Endometrial microvascular endothelial cells (primary cell): ENCODE data around the gene LMF2. TPM values are rescaled to one million over a fixed set of nuclear protein-coding genes. Genes with fewer than 3 reads are reported as not detected.

Experiments
- in situ Hi-C: cut with HindIII; loops from 2 replicates; pipeline ENCODE4 v1.10.0; 2017; ENCODE audit warnings: low sequenced_read_pairs, low pct_unique_long_range_greater_than_20kb; ENCODE audit errors: inconsistent ontology term
- total RNA-seq: library from RNA; depleted of rRNA; stranded (reverse); fragments of >200 nt; gene quantifications from one replicate; pipeline ENCODE4 v1.2.3, GENCODE V29; 2015; ENCODE audit errors: inconsistent ontology term

Gene LMF2
- total RNA-seq, 1 donor from 2014 or later: 73.8 TPM

GRCh38 chr22:50471197-50471847 is 36.2 kb downstream of the LMF2 start:
- in situ Hi-C loops: no loop called here

DNA sequence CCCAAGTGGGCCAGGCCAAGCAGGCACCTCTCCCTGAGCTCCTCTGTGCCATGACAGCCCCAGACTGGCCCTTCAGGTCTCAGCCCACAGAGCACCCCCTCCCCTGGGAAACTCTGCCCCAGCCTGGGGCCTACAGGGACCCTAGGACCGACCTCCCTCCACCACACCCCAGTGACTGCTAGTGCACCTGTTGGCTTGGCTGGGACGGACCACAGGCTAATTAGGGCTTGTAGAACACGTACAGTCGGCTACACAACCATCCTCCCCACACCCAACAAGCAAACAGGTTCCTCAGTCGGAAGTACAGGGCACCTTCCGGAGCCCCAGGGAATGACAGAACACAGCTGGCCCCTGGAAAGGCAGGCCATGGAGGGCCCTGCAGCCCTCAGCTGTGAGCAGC is 37.0 kb downstream of the LMF2 start:
- in situ Hi-C loops: no loop called here

DNA sequence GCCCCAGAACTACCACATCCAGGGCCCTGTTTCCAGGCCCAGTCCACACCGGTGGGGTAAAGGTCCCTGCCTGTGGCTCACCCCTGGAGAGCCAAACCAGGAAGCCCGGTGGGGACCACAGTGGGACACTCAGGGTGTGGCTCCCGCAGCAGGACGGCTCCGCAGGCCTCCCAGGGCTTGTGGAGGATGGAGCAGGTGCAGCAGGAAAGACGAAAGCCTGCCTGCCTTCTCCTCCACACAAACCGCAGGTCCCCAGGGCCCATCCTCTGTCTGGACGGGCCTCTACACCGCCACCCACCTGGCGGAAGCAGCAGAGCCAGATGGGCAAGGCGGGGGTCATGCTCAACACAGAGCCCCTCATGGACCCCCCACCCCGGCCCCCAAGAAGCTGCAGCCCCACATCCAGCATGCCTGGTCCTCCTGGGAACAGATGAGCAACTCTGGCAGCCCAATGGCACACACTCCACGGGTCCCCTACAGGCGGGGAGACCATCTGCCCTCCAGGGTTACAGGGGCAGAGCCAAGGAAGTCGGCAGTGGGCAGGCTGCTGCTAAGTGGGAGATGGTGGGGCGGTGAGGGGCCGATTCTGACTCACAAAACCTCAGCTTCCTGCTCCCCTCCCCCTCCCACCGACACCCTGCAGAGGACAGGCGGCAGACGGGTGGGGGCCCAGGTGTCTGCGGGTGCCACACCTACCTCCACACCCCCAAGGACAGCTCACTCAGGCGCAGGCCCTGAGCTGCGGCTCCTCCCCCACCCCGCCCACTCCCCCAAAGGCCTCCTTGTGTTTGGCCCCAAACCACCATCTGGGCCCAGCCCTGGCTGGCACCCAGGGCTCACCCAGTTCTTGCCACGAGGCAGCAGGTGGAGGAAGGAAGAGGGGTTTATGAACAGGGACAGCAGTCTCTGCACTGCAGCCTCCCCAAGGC is 37.9 kb downstream of the LMF2 start:
- in situ Hi-C loops: no loop called here

DNA sequence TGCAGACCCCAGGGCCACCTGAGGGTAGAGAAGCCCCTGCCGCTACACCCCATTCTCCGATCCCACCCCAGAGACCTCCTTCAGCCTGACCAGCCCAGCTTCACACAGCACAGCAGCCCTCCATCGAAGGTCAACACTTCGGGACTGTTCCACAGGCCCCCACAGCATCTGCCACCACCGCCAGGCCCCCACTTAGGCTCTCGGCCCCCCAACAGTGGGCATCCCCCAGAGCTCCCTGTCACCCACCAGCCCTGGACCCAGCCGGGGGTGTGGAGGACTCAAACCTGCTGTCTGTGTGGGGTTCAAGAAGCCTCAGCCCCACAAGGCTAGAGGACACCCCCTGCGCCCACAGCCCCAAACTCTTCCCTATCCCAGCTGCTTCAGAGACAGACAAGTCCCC is 38.9 kb downstream of the LMF2 start:
- in situ Hi-C loops: no loop called here

DNA sequence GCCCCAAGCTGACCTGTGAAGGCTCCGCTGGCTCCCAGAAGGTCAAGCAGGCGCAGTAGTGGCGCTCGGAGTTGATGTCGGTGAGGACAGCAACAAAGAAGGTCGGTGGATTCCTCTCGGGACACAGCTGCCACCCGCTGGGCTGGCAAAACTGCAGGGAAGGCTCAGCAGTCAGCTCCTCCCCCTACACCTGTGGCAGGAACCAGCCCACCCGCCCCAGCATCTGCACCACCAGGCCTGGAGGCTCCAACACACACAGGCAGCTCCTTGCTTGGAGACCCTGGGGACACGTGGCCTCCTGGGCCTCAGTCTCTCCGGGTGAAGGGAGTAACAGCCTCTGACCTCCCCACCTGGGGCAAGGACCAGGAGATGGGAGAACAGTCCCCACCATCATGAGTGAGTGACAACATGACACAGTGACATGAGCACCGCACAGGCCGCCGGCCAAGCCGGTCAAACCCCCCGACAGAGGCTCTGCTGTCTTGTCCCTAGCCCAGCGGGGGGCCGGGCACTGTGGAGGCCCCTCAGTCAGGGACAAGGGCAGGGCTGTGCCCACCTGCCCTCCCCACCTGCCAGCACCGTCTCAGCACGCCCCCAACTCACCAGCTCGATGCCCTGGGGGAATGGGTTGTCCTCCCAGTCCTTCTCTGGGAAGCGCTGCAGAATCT is 39.6 kb downstream of the LMF2 start:
- in situ Hi-C loops: no loop called here

GRCh38 chr22:50467341-50467740 is 40.2 kb downstream of the LMF2 start:
- in situ Hi-C loops: no loop called here

DNA sequence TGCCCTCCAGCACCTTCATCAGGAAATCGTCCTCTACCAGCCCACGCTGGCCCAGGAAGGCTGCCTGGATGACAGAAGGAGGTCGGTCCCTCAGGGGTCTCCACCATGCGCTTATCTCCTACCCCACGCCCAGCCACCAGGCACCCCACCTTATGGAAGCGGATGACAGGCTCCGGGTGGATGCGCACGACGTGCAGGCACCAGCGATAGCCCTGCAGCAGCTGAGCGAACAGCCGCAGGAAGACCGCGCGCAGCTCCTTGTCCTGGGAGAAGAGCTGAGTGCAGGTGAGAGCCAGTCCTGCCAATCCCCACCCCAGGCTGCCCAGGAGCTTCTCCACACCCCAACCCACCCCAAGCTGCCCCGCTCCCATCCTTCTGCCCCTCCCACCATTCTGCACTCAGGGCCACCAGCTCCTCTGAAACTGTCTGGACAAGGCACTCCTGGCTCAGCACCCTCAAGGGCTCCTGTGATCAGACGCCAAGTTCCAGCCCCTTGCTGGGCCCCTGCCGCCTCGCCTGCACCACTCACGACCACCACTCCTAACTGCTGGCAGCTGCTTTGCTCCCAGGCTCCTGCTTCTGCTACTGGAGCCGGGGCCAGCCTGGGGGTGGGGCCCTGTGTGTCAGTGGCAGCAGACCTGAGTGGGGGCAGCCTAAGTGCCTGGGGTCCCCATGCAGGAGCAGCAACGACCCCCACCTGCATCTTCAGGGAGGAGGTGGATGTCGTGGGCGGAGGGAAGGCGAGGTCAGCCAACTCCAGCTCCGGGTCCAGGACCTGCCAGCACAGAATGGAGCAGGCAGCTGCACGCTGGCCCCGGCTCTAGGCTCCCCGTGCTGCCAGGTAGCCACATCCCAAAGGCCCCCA is 42.2 kb downstream of the LMF2 start:
- in situ Hi-C loops: no loop called here

DNA sequence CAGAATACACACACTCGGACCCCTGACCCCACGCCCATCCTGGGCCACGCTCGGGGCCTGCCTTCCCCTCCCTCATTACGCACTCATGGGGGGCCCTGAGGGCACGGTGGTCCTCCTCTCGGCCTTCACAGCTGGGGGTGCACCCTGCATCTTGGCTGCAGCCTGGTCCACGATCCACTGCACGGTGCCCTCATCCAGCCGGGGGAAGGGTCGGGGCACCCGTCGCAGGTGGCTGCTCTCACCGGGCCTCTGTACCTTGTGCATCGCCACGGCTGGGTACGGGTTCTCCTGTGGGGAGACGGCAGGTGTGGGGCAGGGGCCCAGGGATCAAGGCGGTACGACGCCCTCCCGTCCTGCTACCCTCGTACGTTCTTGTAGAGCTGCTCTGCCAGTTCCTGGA is 43.1 kb downstream of the LMF2 start:
- in situ Hi-C loops: no loop called here

- in situ Hi-C loops: no loop called here
Observed at GRCh38 chr22:50463188-50463900, 44.2 kb downstream of the LMF2 start.

DNA sequence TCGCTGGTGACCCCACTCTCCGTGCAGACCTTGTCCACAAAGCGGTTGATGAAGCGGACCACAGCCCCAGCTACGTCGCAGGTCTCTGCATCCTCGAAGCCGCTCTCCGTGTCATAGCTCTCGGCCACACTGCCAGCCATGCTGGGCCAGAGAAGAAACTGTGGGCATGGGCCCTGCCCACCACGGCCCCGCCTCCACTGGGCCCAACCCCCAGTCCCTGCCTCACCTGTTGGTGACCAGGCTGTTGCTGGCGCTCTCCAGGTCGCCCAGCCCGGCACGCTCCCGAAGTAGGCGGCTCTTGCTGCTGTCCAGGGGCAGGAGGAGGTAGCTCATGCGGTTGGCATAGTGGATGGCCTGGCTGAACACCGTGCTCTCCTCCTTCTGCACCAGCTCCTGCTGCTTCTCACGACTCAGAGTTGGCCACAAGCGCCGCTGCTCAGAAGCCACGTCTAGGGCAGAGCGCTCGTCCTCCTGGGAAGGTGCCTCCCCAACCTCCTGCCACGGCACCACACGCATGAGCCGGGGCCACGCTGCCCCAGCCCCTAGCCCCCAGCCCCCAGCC is 45.4 kb downstream of the LMF2 start:
- in situ Hi-C loops: no loop called here

GRCh38 chr22:50461536-50461935 is 46.0 kb downstream of the LMF2 start:
- in situ Hi-C loops: no loop called here

DNA sequence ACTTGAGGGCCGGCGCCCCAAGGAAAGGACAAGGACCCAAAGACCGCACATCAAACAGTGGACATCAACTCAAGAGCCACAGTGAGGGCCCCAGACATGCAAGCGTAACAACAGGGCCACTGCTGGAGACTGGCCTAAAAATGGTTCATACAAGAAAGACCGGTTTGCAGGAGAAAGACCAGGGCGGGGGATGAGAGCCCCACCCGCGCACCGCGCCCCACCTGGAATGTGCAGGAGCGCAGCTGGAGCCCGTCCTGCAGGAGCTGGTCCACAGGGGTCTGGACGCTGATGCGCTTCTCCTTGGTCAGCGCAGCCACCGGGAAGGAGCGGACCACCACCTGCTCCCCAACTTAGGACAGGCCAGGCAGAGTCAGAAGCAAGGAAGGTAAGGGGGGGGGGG is 46.6 kb downstream of the LMF2 start:
- in situ Hi-C loops: no loop called here

DNA sequence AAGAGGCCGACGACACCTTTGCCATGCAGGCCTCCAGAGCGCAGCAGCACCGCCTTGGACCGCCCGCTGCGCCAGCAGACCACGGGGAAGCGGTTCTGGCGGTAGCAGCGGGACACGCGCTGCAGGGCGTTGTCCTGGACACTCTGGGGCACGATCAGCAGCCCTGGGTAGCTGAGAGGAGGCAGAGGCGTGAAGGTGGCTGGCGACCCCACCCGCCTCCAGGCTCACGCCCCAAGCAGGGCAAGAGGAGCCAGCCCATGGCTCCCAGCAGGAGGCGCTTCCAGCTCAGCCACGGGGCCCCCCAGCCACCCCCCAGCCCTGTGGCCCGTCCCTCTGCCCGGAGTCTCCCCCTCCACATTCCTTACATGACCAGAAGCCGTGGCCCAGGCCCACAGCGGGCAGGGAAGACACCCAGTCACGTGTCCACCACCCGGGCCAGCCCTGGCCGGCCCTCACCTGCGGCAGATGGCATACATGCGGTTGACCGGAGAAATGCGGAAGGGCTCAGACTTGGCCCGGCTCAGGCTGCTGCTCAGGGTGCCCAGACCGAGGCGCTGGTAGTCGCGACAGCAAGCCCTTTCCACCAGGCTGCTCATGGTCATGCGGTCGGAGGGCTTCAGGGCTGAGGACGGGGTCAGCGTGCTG is 47.9 kb downstream of the LMF2 start:
- in situ Hi-C loops: no loop called here

DNA sequence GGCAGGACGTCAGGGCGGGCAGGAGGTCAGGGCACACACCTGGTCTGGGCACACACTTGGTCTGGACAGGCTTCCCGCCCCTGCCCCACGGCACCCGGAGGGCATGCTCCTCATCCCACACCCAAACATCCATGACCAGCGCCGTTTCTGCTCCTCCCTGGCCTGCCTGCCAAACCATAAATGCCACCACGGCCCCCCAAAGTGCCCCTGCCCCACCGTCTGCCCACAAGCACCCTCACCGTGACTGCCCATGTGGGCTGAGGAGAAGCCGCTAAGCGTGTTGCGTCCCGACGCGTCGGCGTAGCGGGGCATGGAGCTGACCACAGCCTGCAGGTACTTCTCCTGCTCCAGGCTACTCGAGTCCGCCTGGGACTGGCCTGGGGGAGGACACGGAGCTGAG is 48.5 kb downstream of the LMF2 start:
- in situ Hi-C loops: no loop called here

DNA sequence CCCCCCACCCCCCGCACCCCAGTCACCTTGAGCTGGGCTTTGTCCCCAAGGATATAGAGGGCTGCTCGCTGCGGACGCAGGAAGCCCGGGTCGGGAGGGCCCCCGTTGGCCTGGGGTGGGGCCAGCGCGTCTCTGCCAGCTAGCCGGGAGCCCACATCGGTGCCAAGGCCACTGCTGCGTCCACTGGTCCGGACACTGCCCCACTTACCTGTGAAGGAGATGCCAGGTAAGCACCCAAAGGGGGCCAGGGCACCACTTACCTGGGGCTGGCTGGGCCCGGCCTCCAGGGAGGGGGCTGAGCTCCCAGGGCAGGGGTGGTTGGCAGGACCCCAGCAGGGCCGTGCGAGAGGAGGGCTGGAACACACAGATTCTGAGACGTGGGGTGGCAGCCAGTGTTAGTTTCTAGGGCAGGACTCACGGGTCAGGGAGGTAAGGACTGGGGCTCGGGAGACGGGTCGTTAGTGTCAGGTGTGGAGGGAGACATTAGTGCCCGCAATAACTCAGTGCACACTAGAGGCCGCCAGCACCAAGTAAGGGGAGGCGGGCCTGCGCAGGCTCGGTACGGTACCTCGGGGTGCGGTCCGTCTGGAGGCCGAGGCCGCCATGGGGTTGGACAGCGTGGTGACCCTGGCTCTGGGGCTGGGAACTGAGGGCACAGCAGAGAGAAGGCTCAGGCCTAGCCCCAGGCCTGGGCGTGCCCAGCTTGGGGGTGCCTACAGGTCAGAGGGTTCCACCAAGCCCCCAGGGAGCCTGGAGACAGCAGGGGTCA is 50.9 kb downstream of the LMF2 start:
- in situ Hi-C loops: no loop called here

DNA sequence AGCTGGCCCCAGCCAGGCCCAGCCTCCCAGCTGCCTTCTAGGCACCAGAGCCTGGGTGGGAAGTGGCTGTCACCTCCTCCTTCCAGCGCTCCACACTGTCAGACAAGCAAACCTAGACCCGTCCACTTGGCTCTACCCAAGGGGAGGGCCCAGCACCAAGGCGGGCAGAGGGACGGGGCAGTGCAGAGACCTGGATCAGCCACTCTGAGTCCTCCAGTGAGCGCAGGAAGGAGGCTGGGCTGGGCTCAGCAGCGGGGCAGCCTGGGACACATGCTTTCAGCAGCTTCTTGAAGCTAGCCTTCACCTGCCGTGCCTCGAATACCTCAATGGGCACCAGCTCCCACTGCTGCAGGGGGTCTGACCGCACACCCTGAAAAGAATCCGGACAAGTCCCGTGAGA is 51.5 kb downstream of the LMF2 start:
- in situ Hi-C loops: no loop called here

- in situ Hi-C loops: no loop called here
Observed at GRCh38 chr22:50455201-50455600, 52.3 kb downstream of the LMF2 start.
